ENCODE measurements around the gene ATP5F1E. TPM values are rescaled to one million over a fixed set of nuclear protein-coding genes. Genes with fewer than 3 reads are reported as not detected.
"Not testable (repeated sequence)": the region's sequence is repeated elsewhere in the genome, so short reads cannot be mapped to it uniquely, and the experiment has no call there.

The ATP5F1E gene
- total and polyA plus RNA-seq, 2 donors from 2014 or later = 67.7 to 251 TPM

- TF ChIP-seq CTCF (IDR thresholded peaks at IDR 0.05; ENCODE audit: borderline replicate concordance, extremely low read depth, insufficient read depth) = no peak
- no peak overlapping the region for H3K9ac ChIP-seq (ENCODE audit: low read length in 3 of 3)
- DNase-seq (peak in 1 of 5 donors; percentile 34), FAIRE-seq (no peak)
- H3K27me3 ChIP-seq (ENCODE audit: control insufficient read depth, insufficient read depth, low read length) = no peaks in the 10 kb centered on the region
- no peaks in the 10 kb centered on the region for H3K9me3 ChIP-seq (ENCODE audit: control insufficient read depth in 2 of 3, insufficient read depth in 1 of 3, low read length in 3 of 3)
- H3K27ac ChIP-seq (ENCODE audit: low read depth in 2 of 2, low read length in 2 of 2) = no peak overlapping the region
- intact Hi-C loops (cut with DNase I) = no loop called here
- peaks cover 6 to 42% (median 35%) of the 10 kb centered on the region in 3 donors for H3K36me3 ChIP-seq (ENCODE audit: control insufficient read depth in 2 of 3, insufficient read depth in 3 of 3, low read length in 3 of 3)
- no peak overlapping the region for H3K4me3 ChIP-seq (ENCODE audit: low read length in 3 of 3)
- peaks cover 5 to 31% (median 7%) of the 10 kb centered on the region in 3 donors for H3K4me1 ChIP-seq (ENCODE audit: control insufficient read depth in 2 of 3, insufficient read depth in 2 of 3, low read depth in 1 of 3, low read length in 3 of 3)
These were observed 45.7 kb downstream of the ATP5F1E start for GRCh38 chr20:58986286-58986967.

GRCh38 chr20:58985656-58986055 is 46.5 kb downstream of the ATP5F1E start:
- Histone ChIP-seq H3K4me3 (ENCODE audit: low read length in 3 of 3) (no peak overlapping the region), H3K9ac (ENCODE audit: low read length in 3 of 3) (no peak overlapping the region), H3K9me3 (ENCODE audit: control insufficient read depth in 2 of 3, insufficient read depth in 1 of 3, low read length in 3 of 3) (no peaks in the 10 kb centered on the region), H3K27ac (ENCODE audit: low read depth in 2 of 2, low read length in 2 of 2) (no peak overlapping the region), H3K36me3 (ENCODE audit: control insufficient read depth in 2 of 3, insufficient read depth in 3 of 3, low read length in 3 of 3) (peaks cover 6 to 35% (median 28%) of the 10 kb centered on the region in 3 donors), H3K4me1 (ENCODE audit: control insufficient read depth in 2 of 3, insufficient read depth in 2 of 3, low read depth in 1 of 3, low read length in 3 of 3) (peaks cover 5 to 31% (median 7%) of the 10 kb centered on the region in 3 donors), H3K27me3 (ENCODE audit: control insufficient read depth, insufficient read depth, low read length) (no peaks in the 10 kb centered on the region)
- intact Hi-C loops (cut with DNase I) = no loop called here
- TF ChIP-seq CTCF (IDR thresholded peaks at IDR 0.05; ENCODE audit: borderline replicate concordance, extremely low read depth, insufficient read depth) = no peak
- FAIRE-seq = no peak
- no peak for DNase-seq

GRCh38 chr20:58984691-58985090 is 47.4 kb downstream of the ATP5F1E start:
- no peak for TF ChIP-seq CTCF (IDR thresholded peaks at IDR 0.05; ENCODE audit: borderline replicate concordance, extremely low read depth, insufficient read depth)
- FAIRE-seq = no peak
- DNase-seq = no peak
- no peak overlapping the region for H3K4me3 ChIP-seq (ENCODE audit: low read length in 3 of 3)
- peaks cover 6 to 28% (median 25%) of the 10 kb centered on the region in 3 donors for H3K36me3 ChIP-seq (ENCODE audit: control insufficient read depth in 2 of 3, insufficient read depth in 3 of 3, low read length in 3 of 3)
- no peaks in the 10 kb centered on the region for H3K9me3 ChIP-seq (ENCODE audit: control insufficient read depth in 2 of 3, insufficient read depth in 1 of 3, low read length in 3 of 3)
- H3K9ac ChIP-seq (ENCODE audit: low read length in 3 of 3) = no peak overlapping the region
- H3K27me3 ChIP-seq (ENCODE audit: control insufficient read depth, insufficient read depth, low read length) = no peaks in the 10 kb centered on the region
- H3K27ac ChIP-seq (ENCODE audit: low read depth in 2 of 2, low read length in 2 of 2) = no peak overlapping the region
- intact Hi-C loops (cut with DNase I) = no loop called here
- peaks cover 5 to 31% (median 7%) of the 10 kb centered on the region in 3 donors for H3K4me1 ChIP-seq (ENCODE audit: control insufficient read depth in 2 of 3, insufficient read depth in 2 of 3, low read depth in 1 of 3, low read length in 3 of 3)

GRCh38 chr20:58983115-58983468 is 49.0 kb downstream of the ATP5F1E start:
- H3K36me3 ChIP-seq (ENCODE audit: control insufficient read depth in 2 of 3, insufficient read depth in 3 of 3, low read length in 3 of 3) = peaks cover 6 to 14% (median 12%) of the 10 kb centered on the region in 3 donors
- FAIRE-seq; H3K27me3 ChIP-seq (ENCODE audit: control insufficient read depth, insufficient read depth, low read length); H3K4me3 ChIP-seq (ENCODE audit: low read length in 3 of 3); H3K9ac ChIP-seq (ENCODE audit: low read length in 3 of 3); DNase-seq; intact Hi-C loops (cut with DNase I); H3K27ac ChIP-seq (ENCODE audit: low read depth in 2 of 2, low read length in 2 of 2); H3K9me3 ChIP-seq (ENCODE audit: control insufficient read depth in 2 of 3, insufficient read depth in 1 of 3, low read length in 3 of 3): not testable (repeated sequence)
- peaks cover 5 to 29% (median 7%) of the 10 kb centered on the region in 3 donors for H3K4me1 ChIP-seq (ENCODE audit: control insufficient read depth in 2 of 3, insufficient read depth in 2 of 3, low read depth in 1 of 3, low read length in 3 of 3)
